ENCODE results near the gene CALD1.

CALD1 gene

DNA sequence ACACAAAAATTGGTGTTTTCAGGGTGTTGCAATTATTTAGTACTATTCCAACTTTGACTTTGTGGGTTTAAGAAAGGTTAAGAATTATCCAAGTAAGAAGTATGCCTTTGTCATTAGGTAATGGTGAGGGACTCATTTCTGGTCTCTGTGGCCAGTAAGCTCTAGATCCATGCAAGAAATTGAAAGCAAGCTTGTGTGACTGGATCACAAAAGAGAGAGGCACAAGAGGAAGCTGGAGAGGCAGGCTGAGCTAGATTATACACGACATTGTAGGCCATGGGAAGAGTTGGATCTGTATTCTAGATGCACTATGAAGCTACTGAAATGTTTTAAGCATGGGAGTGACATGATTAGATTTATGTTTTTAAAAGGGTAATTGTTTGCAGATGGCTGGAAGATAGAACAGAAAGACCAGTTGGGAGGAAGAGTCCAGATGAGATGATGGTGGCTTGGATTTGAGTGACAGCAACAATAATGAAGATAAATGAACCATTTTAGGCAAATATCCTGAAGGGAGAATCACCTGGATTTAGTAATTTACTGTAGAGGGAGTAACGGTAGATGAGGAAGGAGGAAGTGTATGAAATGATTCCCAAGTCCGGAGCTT is 50.0 kb downstream of the CALD1 start:
- DNase-seq: no peak

GRCh38 chr7:134831862-134832261 is 52.4 kb downstream of the CALD1 start:
- DNase-seq: no peak

DNA sequence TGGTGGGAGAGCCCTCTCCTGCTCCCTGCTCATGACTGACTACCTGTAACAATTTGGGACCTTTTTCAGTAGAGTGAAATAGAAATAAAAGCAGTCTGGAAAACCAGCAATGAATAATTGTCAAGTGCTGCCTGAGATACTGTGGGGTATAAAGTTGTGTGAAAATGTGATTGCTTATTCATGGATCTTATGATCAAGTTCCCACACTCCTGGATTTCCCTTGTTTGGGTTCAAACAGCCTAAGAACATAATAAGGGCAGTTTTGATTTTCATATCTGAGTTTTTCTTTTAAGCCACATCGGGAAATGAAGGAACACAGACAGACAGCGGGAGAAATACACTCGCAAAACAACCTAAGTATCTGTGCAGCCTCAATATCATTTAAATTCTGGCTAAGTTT is 52.9 kb downstream of the CALD1 start:
- DNase-seq: no peak

GRCh38 chr7:134834689-134835462 is 55.4 kb downstream of the CALD1 start:
- DNase-seq: no peak

- no peak for DNase-seq
These were observed 56.0 kb downstream of the CALD1 start for GRCh38 chr7:134835463-134835823.

- DNase-seq: no peak
These were observed 57.0 kb downstream of the CALD1 start for GRCh38 chr7:134836447-134836846.

- no peak for DNase-seq
These were observed 59.9 kb downstream of the CALD1 start for GRCh38 chr7:134839298-134839697.

DNA sequence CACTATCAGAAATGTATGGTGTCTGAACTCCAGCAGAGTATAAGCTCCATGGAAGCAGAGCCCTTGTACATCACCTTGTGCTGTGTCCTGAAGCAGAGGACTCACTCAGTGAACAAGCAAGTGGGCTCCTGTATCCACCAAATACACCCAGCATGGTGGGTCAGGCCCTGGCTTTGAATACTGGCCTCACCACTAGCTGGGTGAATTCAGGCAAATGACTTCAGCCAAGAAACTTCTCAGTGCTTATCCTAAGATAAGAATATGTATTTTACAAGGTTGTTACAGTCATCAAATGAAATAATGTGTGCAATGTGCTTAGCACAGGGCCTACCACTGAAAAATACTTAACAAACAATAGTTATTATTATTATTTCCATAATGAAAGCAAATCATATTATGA is 62.6 kb downstream of the CALD1 start:
- no peak for DNase-seq

GRCh38 chr7:134842886-134843430 is 63.5 kb downstream of the CALD1 start:
- DNase-seq: no peak

DNA sequence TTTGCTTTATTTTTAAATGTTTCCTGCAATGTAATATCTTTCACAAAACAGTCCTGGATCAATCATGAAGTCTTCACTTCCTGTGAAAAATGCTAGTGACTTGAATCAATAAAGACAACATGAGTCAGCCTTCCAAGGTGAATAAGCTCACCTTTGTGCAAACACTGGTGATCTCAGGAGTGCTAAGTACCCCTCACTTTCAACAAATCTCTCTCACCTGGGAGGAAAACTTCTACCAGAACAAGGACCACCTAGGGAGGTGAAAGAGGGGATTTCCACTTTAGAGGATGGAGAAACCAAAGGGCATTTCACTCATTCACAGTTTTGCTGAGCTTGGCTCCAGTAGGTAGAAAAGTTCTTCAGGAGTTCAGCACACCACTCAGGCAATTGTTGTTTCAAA is 64.8 kb downstream of the CALD1 start:
- DNase-seq: no peak

- DNase-seq: no peak
These were observed 66.0 kb downstream of the CALD1 start for GRCh38 chr7:134845461-134845860.

DNA sequence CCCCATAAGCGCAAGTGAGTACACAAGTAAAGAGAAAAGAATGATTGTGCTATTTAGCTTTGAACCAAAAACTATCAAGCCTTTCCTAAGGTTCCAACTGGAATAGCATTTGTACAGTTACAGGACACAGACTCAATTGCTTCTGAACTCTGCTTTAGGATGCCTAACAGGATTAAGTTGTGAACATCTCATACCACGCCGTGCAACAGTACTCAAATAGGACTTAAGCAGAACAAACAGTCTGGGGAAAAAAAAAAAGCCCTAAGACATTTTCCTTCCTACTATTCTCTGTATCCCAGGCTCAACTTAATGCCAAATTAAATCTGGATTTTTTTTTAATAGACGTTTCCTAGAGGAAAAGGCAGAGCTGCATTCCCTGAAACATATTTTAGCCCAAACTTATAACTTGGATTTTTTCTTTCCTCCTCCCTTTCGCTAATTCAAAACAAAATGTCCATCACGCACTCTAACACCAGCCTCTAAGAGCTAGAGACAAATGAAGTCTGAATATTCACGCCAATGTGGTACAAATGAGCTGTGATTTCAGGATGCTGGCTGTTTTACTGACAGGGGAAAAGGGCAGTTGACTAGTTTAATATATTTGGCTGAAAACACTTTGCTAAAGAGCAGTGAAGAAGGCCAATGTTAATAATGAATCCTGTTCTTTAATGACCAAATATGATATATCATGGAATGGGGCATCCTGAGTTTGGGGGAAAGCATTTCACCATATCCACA is 68.6 kb downstream of the CALD1 start:
- no peak for DNase-seq

DNA sequence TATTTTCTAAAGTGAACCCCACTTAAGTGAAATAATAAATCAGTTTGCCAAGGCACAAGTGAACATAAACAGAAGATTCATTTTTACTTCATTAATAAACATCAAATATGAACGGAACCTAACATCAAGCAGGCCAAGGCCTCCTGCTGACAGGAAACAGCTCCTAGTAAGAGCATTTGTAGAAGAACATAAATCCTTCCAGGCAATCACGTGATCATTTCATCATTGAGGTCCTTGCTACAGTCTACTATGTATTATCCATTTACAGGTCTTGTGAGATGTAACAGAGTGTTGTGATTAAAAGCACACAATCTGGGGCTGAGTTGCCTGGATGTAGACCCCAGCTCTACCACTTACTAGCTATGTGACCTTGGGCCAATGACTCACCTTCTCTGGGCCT is 70.6 kb downstream of the CALD1 start:
- DNase-seq: no peak

GRCh38 chr7:134851141-134851540 is 71.7 kb downstream of the CALD1 start:
- no peak for DNase-seq

GRCh38 chr7:134852625-134853024 is 73.2 kb downstream of the CALD1 start:
- no peak for DNase-seq

GRCh38 chr7:134854816-134855215 is 75.4 kb downstream of the CALD1 start:
- DNase-seq: no peak

DNA sequence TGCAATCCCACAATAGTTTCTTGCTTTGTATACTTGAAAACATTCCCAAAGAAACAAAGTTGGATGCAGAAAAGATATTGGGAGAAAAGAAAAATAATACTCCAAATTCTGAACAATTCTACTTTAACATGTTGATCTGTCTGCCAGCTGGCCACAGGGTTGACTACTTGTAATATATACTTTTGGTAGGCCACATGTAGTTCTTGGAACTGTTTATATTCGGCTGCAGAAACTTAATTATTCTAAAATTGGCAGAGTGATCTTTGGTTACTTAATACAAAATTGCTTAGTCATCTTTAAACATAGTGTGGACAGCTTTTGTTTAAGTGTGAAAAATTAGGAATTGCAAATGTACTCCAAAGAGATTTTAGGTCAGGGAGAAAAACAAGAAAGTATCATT is 76.0 kb downstream of the CALD1 start:
- DNase-seq: no peak

DNA sequence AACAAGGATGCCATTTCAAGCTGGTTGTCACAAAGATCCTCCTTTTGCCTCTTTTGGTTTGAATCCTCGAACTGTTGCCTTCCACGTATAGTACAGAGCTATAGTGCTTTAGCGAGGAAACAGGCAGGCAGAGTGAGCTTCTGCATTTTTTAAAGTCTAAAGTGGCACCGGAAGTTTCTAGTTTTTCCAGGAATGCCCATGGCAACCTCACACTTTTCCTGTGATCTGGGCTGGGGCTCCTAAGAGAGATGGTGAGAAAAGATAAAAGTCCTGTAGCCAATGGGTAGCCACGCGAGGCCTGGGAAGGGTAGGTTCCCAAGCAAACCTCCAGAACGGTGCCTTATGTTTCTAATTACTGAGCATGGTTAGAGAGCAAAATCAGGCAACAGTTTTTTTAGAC is 76.7 kb downstream of the CALD1 start:
- DNase-seq: no peak

- DNase-seq: no peak
These were observed 77.3 kb downstream of the CALD1 start for GRCh38 chr7:134856691-134857090.

DNA sequence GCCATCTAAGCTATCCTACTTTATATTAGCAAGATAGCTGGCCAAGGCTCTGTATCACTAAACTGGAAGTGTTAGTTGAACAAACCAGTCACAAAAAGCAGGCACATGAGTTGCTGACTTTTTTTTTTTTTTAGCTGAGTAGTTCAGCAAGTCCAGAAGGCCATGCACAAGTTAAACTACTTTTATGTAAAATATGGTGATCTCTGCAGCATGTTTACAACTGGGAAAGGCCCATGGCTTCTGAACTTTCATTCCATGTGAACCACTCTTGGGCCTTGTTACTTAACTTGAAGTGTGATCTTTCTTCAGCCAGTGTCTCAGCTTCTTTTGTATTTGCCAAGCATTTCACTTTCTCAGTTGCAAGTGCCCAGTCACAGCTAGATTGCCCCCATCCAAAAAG is 78.5 kb downstream of the CALD1 start:
- DNase-seq: no peak

DNA sequence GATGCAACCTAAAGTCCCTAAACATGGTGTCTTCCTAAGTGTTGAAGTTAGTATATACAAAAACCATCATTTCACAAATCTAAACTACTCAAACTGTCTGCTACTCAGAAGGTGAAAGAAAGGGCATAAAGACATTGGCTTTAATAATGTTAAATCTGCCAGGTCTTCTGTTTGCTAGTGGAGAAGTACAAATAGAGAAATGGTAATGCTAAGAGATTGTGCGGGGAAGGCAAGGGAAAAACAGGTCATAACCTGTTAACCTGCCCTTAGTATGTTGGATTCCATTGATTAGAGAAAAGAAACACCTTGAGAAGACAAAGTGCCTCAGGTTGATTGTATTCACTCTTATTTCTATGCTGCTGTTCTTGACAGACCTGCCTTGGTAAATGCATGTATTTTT is 80.3 kb downstream of the CALD1 start:
- DNase-seq: no peak

GRCh38 chr7:134865001-134865845 is 85.8 kb downstream of the CALD1 start:
- DNase-seq: no peak

- DNase-seq: no peak
These were observed 87.2 kb downstream of the CALD1 start for GRCh38 chr7:134866617-134867016.
